GM12892 (cell line): Measurements from ENCODE around the gene KLHL35.

ENCODE experiments used
- POLR2A ChIP-seq: IDR thresholded peaks from 2 replicates; pipeline ENCODE4 v1.6.1; 2011; ENCODE audit warnings: low read depth, low read length, control low read depth
- POLR2AphosphoS5 ChIP-seq: IDR thresholded peaks from 2 replicates; pipeline ENCODE4 v1.6.1; 2011; ENCODE audit warnings: low read depth, low read length, control low read depth
- TAF1 ChIP-seq: IDR thresholded peaks from 2 replicates; pipeline ENCODE4 v1.6.1; 2011; ENCODE audit warnings: low read depth, mild to moderate bottlenecking, control low read depth, low read length, borderline replicate concordance

- no peak for TF ChIP-seq POLR2A
- no peak for TF ChIP-seq POLR2AphosphoS5
- no peak for TF ChIP-seq TAF1
Measured at GRCh38 chr11:75429641-75429901, 3.4 kb downstream of the KLHL35 start.
